Neural crest cell (in vitro differentiated cells): ENCODE data around the gene CD163L1. TPM values are rescaled to one million over a fixed set of nuclear protein-coding genes. Genes with fewer than 3 reads are reported as not detected.

Source experiments
- DNase-seq: peaks from one replicate; pipeline ENCODE4 v3.0.0; 2021; ENCODE audit warnings: low read depth, mixed read lengths, low spot score
- H3K27ac Mint-ChIP-seq: one replicate; pipeline ENCODE4 v1.8.0; 2021; ENCODE audit warnings: mild to moderate bottlenecking, mixed read lengths; ENCODE audit not compliant: unreplicated experiment
- H3K27me3 Mint-ChIP-seq: 2 replicates; pipeline ENCODE4 v1.8.0; 2021; ENCODE audit warnings: low read depth, mild to moderate bottlenecking, mixed read lengths
- H3K36me3 Mint-ChIP-seq: 2 replicates; pipeline ENCODE4 v1.8.0; 2021; ENCODE audit warnings: low read depth, mild to moderate bottlenecking, mixed read lengths
- H3K4me1 Mint-ChIP-seq: 2 replicates; pipeline ENCODE4 v1.8.0; 2021; ENCODE audit warnings: mixed read lengths
- H3K4me3 Mint-ChIP-seq: one replicate; pipeline ENCODE4 v1.8.0; 2021; ENCODE audit warnings: mild to moderate bottlenecking, mixed read lengths
- H3K9me3 Mint-ChIP-seq: 2 replicates; pipeline ENCODE4 v1.8.0; 2021; ENCODE audit warnings: mixed read lengths
- total RNA-seq: library from RNA; stranded (reverse); gene quantifications from 2 replicates; pipeline ENCODE4 v1.2.1, GENCODE V29; 2021
- TF ChIP-seq, protein P1 (sequence below): fragments of 200-600 bp; sonication (generic); conservative IDR thresholded peaks from 2 replicates; pipeline ENCODE4 v1.5.0; 2021; ENCODE audit warnings: antibody characterized with exemption, mild to moderate bottlenecking

The CD163L1 gene
- total RNA-seq, 1 donor from 2014 or later = 1.2 TPM

DNA sequence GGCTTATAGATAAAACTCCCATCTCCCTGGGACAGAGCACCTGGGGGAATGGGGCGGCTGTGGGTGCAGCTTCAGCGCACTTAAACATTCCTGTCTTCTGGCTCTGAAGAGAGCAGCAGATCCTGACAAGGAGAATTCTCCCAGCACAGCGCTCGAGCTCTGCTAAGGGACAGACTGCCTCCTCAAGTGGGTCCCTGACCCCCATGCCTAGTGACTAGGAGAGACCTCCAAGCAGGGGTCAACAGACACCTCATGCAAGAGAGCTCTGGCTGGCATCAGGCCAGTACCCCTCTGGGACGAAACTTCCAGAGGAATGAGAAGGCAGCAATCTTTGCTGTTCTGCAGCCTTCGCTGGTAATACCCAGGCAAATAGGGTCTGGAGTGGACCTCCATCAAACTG, 28.1 kb upstream of the CD163L1 start:
- TF ChIP-seq, protein P1, sequence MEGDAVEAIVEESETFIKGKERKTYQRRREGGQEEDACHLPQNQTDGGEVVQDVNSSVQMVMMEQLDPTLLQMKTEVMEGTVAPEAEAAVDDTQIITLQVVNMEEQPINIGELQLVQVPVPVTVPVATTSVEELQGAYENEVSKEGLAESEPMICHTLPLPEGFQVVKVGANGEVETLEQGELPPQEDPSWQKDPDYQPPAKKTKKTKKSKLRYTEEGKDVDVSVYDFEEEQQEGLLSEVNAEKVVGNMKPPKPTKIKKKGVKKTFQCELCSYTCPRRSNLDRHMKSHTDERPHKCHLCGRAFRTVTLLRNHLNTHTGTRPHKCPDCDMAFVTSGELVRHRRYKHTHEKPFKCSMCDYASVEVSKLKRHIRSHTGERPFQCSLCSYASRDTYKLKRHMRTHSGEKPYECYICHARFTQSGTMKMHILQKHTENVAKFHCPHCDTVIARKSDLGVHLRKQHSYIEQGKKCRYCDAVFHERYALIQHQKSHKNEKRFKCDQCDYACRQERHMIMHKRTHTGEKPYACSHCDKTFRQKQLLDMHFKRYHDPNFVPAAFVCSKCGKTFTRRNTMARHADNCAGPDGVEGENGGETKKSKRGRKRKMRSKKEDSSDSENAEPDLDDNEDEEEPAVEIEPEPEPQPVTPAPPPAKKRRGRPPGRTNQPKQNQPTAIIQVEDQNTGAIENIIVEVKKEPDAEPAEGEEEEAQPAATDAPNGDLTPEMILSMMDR = no peak
- no peaks in the 10 kb centered on the region for H3K4me1 Mint-ChIP-seq
- no peak overlapping the region for H3K4me3 Mint-ChIP-seq
- H3K27ac Mint-ChIP-seq = no peak overlapping the region
- peaks cover 10% of the 10 kb centered on the region for H3K9me3 Mint-ChIP-seq
- no peak for DNase-seq
- peaks cover 16% of the 10 kb centered on the region for H3K27me3 Mint-ChIP-seq
- H3K36me3 Mint-ChIP-seq = no peaks in the 10 kb centered on the region

DNA sequence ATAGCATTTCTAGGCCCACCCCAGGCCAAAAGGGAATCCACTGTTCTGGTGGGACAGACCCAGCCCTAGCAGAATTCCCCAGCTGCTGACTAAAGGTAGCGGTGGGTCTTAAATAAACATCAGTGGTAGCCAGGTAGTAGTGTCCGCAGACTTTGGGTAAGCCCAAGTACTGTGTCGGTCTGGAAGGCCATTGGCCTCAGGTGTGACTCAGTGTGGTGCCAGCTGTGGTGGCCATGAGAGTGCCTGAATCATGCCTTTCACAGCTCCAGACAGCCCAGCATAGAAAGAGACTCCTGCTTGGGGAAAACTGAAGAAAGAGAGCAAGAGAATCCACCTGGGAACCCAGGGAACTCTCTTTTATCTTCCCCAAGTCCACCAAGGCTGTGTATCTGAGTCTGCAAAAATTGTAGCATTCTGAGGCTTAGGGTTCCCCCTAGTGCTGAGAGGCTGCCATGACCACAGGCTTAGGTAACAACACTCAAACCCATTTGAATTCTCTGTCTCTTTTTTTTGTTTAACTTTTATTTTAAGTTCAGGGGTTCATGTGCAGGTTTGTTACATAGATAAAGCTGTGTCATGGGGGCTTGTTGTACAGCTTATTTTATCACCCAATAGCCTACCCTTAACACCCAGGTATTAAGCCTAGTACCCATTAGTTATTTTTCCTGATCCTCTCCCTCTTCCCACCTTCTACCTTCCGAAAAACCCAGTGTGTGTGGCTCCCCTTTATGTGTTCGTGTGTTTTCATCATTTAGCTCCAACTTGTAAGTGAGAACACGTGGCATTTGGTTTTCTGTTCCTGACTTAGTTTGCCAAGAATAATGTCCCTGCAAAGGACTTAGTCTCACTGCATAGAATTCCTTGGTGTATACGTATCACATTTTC, 16.7 kb upstream of the CD163L1 start:
- TF ChIP-seq, protein P1 = peak; percentile 99
- no peaks in the 10 kb centered on the region for H3K9me3 Mint-ChIP-seq
- peaks cover under 1% of the 10 kb centered on the region for H3K27me3 Mint-ChIP-seq
- peak; percentile 54 for DNase-seq
- no peak overlapping the region for H3K27ac Mint-ChIP-seq
- no peaks in the 10 kb centered on the region for H3K4me1 Mint-ChIP-seq
- H3K4me3 Mint-ChIP-seq = no peak overlapping the region
- H3K36me3 Mint-ChIP-seq = no peaks in the 10 kb centered on the region

DNA sequence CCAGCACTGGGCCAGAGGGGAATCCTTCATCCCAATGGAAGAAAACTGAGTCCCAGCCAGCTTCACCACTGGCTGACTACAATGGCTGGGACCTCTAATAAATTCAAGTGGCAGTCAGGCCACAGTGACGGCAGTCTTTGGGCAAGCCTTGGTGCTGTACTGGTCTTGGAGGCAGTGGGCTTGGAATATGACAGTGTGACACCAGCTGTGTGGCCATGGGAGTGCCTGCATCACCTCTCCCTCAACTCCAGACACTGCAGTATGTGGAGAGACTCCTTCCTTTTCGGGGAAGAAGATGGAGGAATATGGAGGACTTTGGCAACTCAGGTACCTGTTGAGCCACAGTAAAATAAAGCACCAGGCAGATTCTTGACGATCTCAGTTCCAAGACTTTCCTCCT, 16.0 kb upstream of the CD163L1 start:
- TF ChIP-seq, protein P1 = no peak
- Mint-ChIP-seq H3K4me1 (no peaks in the 10 kb centered on the region), H3K27ac (no peak overlapping the region), H3K36me3 (no peaks in the 10 kb centered on the region), H3K9me3 (no peaks in the 10 kb centered on the region), H3K27me3 (no peaks in the 10 kb centered on the region), H3K4me3 (no peak overlapping the region)
- DNase-seq = no peak

DNA sequence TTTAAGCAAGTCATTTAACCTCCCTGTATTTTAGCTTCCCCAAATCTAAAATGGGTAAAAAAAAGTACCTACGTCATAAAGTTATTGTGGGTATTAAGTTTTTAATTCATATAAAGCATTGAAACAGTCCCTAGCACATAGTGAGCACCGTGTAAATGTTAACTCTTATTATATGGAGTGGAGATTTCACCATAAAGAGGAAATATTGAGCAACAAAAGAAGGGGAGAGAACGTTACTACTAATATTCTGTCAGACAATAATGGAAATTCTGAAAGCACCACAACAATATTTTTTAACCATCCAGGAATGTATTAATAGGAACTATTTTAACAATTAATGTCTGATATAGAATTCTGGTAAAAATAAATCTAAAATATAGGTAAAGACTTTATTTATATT, 7.8 kb upstream of the CD163L1 start:
- no peak overlapping the region for H3K27ac Mint-ChIP-seq
- H3K9me3 Mint-ChIP-seq = peaks cover 4% of the 10 kb centered on the region
- H3K27me3 Mint-ChIP-seq = peaks cover 8% of the 10 kb centered on the region
- TF ChIP-seq, protein P1 = no peak
- DNase-seq = no peak
- no peaks in the 10 kb centered on the region for H3K4me1 Mint-ChIP-seq
- H3K36me3 Mint-ChIP-seq = no peaks in the 10 kb centered on the region
- H3K4me3 Mint-ChIP-seq = no peak overlapping the region

DNA sequence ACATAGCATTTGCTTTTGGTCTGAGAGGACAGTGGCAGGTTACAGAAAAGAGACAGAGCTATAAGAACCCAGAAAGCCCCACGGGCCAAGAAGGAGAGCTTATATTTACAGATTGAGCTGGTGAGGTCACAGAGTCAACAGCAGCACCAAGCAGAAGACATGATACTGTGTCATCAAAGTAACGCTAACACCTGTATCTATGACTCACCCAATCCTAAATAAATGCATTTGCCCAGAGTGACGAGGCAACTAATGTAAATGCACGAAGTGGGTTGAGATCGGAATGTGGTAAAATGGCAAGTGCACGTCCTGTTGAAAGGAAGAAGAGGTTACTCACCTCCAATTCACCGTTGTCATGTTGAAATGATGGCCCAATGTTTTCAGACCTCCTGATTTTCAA, 6.7 kb upstream of the CD163L1 start:
- H3K4me3 Mint-ChIP-seq = no peak overlapping the region
- H3K27me3 Mint-ChIP-seq = peaks cover 8% of the 10 kb centered on the region
- H3K27ac Mint-ChIP-seq = no peak overlapping the region
- H3K9me3 Mint-ChIP-seq = peaks cover 4% of the 10 kb centered on the region
- no peaks in the 10 kb centered on the region for H3K36me3 Mint-ChIP-seq
- H3K4me1 Mint-ChIP-seq = no peaks in the 10 kb centered on the region
- no peak for DNase-seq
- TF ChIP-seq, protein P1 = no peak
